Ovary (tissue), 3 donors: Measurements from ENCODE around the gene FKBP1B.

ENCODE experiments used
- POLR2A ChIP-seq: fragments of 450-650 bp; IDR thresholded peaks from one replicate; pipeline ENCODE4 v1.6.1; 2017; ENCODE audit warnings: antibody characterized with exemption, mild to moderate bottlenecking, moderate library complexity
- TF ChIP-seq, protein P1 (sequence below), 3 donors: fragments of 450-650 bp in 2 of 3; fragments of 200-600 bp in 1 of 3; IDR thresholded peaks; one replicate each; pipeline versions ENCODE4 v1.5.1 to v1.8.0; 2016 to 2022; ENCODE audit warnings: antibody characterized with exemption in 3 of 3, mild to moderate bottlenecking in 1 of 3
- donor health status: DM: no; HTN: no; CAD: no.

DNA sequence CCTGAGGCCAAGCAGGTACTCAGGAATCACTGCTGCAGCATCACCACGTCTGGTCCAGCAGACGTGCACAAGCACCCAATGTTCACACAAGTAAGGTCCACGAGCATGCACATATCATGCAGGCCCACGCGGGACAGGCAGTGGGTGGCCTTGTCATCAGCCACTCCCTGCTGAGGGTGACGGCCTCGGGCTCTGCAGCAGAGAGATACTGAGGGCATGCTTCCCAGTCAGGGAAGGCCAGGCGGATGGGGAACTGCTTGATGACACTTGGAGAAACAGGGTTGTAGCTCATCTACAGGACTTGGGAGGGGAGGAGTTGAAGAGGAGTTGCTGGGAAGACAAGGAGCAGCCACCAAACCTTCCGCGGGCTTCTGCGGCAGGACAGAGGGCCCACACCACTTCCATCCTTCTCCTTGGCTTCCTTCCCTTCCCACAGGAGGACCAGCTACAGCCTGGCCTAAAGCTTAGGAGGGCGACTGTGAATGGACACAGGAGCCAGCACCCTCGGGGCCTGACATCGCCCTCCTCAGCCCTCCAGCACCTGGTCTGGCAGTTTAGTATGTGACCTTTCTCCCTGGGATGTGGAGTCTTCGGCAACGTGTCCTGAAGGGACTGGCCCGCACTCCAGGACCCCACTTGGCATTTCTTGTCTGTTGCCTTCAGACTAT is 24.4 kb upstream of the FKBP1B start:
- no peak for TF ChIP-seq POLR2A
- TF ChIP-seq, protein P1, sequence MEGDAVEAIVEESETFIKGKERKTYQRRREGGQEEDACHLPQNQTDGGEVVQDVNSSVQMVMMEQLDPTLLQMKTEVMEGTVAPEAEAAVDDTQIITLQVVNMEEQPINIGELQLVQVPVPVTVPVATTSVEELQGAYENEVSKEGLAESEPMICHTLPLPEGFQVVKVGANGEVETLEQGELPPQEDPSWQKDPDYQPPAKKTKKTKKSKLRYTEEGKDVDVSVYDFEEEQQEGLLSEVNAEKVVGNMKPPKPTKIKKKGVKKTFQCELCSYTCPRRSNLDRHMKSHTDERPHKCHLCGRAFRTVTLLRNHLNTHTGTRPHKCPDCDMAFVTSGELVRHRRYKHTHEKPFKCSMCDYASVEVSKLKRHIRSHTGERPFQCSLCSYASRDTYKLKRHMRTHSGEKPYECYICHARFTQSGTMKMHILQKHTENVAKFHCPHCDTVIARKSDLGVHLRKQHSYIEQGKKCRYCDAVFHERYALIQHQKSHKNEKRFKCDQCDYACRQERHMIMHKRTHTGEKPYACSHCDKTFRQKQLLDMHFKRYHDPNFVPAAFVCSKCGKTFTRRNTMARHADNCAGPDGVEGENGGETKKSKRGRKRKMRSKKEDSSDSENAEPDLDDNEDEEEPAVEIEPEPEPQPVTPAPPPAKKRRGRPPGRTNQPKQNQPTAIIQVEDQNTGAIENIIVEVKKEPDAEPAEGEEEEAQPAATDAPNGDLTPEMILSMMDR (IDR thresholded peaks at IDR 0.05), result no peak
